Fibroblast of gingiva (primary cell): ENCODE data around the gene BABAM2.

Experiments used
- DNase-seq: peaks from one replicate; pipeline ENCODE4 v3.0.0-alpha.2; 2011; ENCODE audit warnings: low read depth

BABAM2 gene

DNA sequence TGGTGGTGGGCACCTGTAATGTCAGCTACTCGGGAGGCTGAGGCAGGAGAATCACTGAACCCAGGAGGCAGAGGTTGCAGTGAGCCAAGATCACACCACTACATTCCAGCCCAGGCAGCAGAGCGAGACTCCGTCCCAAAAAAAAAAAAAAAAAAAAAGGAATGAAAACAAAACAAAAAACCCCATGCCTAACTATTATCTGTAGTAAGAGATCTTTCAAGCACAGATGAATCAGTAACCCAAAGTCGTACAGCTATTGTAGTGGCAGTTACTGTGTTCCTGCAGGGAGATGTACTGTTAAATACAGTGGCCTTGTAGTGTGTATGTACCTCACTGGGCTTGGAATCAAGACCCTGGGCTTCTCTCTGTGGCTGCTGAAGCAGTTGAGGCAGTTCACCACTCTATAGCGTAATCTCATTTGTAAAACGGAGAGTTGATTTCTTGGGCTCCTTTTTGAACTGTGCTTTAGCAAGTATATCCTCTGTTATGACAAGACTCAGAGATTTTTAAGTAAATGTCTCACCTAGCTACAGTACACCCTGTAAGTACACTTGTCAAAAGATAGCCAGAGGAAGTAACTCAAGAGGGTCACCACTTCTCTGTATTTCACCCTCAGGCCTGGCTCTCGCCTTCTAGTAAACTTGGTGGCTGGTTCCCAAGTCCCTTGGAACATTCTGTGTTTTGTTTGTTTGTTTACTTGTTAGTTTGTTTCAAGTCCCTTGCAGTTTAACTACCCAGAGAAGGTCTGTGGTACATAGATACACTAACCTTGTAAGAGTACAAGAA lies 392.5 kb downstream of the BABAM2 start:
- DNase-seq = no peak

GRCh38 chr2:28283861-28284260 lies 393.3 kb downstream of the BABAM2 start:
- DNase-seq = no peak

DNA sequence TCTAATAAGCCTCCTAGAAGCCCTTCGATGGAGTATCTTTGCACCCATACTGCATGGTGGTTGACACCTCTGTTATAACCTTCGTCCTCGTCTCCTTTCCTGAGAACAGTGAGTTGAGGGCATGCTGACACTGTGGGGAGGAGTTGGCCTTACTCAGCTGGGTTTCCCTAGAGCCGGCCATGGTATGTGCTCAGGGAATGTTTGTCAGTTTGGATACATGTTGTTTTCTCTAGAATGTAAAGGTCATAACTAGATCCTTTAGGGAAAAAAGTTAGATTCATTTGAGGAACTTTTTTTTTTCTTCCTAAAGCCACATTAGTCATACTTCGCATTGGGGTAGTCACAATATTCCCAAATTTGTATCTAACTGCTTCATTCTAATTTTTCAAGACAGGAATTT lies 396.1 kb downstream of the BABAM2 start:
- peak; percentile 77 for DNase-seq

GRCh38 chr2:28287256-28287915 lies 396.9 kb downstream of the BABAM2 start:
- DNase-seq = peak; percentile 76

- no peak for DNase-seq
Observed at GRCh38 chr2:28288620-28289019, 398.1 kb downstream of the BABAM2 start.

DNA sequence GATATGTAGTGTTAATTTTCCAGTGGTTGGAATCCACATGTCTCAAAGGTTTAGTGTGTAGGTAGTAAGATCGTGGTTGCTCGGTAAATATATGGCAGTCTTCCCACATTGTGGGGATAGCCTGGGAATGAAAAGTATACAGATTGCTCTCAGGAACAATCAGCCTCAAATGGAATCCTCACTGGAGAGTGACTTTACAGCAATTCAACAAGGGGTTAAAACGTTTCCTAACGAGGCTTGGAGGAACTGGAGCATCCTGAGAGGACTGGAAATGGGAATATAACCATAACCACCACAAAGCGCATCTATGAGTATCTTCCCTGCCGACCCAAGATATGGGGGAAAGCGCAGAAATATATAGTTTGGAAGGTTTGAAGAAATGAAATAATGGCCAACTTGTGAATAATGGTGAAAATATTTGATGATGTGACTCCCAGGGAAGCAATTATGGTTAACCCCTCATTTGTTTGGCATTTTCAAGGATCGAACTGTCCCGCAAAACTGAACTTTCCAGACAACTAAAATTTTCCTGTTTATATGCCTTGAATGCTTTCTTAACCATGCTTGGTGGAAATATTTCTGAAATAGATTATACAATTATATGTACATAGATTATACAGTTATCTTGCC lies 401.4 kb downstream of the BABAM2 start:
- DNase-seq = no peak

GRCh38 chr2:28292491-28292890 lies 402.0 kb downstream of the BABAM2 start:
- no peak for DNase-seq

GRCh38 chr2:28293416-28293815 lies 402.9 kb downstream of the BABAM2 start:
- DNase-seq = no peak

- DNase-seq = no peak
Observed at GRCh38 chr2:28294451-28294850, 403.9 kb downstream of the BABAM2 start.

DNA sequence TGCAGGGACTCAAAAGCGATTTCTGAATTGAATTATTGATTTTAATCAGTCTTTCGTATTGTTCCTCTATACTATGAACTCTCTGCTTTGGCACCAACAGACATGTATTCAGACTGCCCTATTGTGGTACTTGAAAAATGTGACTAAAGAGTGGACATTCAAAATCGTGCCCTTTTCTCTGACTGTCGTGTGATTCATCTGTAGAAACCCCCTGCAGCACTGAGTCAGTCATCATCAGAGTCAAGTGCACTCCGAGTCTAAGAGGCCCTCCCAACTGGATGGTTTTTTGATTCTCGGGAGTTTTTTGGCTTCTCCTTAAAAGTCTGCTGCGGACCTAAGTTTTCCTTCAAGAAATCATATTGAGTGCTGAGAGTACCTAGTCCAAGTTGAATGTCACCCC lies 405.7 kb downstream of the BABAM2 start:
- DNase-seq = no peak

- DNase-seq = peak; percentile 67
Observed at GRCh38 chr2:28296904-28297303, 406.4 kb downstream of the BABAM2 start.

DNA sequence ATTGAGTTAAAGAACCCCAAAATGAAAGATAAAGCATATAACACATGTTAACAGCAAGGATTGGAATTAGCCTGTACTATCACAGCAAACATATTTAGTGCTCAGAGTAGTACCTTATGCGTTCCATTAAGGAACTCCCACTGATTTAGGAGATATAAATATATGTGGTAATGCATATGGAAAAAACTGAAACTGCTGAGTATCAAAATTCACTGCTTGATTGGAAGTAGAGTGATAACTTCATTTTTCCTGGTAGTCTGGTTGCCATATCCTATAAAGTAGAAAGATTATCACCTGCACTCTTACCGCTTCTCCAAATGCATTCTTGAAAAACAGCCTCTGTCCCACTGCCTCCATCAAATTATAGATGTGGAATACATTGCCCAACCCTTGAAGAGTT lies 407.0 kb downstream of the BABAM2 start:
- no peak for DNase-seq

GRCh38 chr2:28298406-28298805 lies 407.9 kb downstream of the BABAM2 start:
- no peak for DNase-seq

- DNase-seq = peak; percentile 95
Observed at GRCh38 chr2:28300485-28301341, 410.2 kb downstream of the BABAM2 start.

- no peak for DNase-seq
Observed at GRCh38 chr2:28305202-28305601, 414.7 kb downstream of the BABAM2 start.

- DNase-seq = no peak
Observed at GRCh38 chr2:28310107-28310506, 419.6 kb downstream of the BABAM2 start.

- DNase-seq = no peak
Observed at GRCh38 chr2:28311660-28312249, 421.2 kb downstream of the BABAM2 start.

DNA sequence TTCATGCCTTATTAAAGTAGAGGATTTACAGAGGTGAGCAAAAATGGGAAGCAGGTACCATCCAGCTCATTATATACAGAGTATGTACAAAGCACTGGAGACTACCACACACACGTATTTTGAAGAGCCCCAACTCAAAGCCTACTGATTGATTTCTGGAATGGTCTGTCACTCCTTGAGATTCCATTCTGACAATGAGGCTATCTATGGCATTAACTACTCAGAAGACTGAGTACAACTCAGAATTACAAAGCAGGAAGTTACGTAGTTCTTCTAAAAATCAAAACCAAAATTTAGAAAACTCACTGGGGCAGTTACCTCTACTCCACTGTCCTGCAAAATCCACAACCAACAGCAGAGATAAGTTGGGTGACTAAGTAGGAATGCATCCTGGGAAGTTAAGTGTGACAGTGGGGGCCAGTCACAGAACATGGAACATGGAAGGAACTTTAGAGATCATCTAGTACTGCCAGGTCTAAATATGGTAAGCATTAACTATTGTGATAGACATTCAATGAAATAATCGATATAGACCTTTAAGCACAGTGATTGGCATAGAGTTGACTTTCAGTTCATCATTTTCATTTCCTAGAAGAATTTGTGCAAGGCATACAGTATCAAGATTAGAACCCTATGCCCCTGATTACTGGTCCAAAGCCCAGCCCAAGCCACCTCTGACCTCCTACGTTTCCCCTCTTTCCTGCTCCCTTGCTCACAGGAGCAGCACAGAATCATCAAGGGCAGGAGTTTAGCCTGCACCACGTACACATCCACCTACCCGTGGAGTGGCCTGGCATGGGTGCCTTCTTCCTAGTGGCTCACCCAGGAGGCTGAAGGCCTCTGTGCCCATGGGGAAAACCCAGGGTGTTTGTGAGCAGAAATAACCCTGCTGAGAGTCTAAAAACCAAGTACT lies 422.0 kb downstream of the BABAM2 start:
- no peak for DNase-seq

DNA sequence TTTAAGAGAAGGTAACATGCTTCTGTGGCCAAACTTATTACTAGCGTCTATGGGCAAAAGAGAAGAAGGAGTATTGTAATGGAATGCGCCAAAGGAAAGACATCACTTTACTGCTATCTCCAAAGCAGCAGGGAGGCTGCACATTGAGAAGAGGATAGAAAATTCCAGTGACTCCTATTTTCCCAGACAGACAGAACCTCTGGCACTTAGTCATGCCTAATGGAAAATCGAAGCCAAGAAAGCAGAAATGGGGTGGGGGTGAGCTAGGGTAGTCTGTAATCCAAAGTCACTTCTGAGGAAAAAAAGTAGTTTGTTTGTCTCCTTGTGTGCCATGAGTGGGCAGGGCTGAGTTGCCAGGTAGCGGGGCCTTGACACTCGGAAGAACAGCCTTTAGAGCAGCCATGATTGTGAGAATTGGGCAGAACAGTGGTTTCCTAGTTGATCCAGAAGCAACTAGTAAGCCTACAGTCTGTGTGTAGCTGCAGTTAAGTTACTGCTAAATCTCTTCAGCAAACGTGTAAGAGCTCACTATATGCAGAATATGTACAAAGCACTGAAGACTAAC lies 422.8 kb downstream of the BABAM2 start:
- no peak for DNase-seq

DNA sequence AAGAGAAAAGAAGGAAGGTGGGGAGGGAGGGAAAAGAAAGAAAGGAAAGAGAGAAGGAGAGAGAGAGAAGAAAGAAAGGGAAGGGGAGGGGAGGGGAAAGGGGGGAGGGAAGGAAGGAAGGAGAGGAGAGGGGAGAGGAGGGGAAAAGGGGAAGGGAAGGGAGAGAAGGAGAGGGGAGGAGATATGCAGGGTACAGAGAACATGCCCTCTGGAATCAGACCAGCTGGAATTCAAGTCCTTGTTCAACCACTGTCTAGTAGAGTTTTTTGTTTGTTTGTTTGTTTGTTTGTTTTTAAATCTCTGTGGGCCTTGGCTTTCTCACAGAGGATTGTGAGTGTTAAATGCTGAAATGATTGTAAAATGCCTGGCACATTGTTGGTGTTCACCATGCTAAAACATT lies 424.4 kb downstream of the BABAM2 start:
- no peak for DNase-seq
